Measurements from ENCODE around the gene CADPS2.
"Not testable (repeated sequence)": the region's sequence is repeated elsewhere in the genome, so short reads cannot be mapped to it uniquely, and the experiment has no call there.

The CADPS2 gene

DNA sequence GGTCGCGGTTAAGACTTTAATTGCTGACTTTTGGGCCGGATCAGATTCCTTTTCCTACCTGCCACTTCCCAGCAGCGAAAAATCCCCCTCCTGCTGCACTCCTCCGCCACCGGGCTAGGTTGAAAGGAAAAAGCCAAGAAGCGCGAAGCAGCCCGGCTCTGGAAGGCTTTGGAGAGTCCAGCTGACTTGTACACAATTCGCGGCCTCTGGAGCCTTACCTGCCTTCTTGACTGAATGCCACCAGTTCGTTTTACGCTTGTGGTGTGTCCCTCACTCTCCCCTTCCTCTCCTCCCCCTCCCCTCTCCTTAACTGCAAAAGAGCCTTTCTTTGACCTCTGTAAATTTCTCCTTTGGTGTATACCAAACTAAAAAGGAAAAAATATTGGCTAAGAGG is 579.0 kb downstream of the CADPS2 start:
- no peak for DNase-seq (ENCODE audit: low spot score)

DNA sequence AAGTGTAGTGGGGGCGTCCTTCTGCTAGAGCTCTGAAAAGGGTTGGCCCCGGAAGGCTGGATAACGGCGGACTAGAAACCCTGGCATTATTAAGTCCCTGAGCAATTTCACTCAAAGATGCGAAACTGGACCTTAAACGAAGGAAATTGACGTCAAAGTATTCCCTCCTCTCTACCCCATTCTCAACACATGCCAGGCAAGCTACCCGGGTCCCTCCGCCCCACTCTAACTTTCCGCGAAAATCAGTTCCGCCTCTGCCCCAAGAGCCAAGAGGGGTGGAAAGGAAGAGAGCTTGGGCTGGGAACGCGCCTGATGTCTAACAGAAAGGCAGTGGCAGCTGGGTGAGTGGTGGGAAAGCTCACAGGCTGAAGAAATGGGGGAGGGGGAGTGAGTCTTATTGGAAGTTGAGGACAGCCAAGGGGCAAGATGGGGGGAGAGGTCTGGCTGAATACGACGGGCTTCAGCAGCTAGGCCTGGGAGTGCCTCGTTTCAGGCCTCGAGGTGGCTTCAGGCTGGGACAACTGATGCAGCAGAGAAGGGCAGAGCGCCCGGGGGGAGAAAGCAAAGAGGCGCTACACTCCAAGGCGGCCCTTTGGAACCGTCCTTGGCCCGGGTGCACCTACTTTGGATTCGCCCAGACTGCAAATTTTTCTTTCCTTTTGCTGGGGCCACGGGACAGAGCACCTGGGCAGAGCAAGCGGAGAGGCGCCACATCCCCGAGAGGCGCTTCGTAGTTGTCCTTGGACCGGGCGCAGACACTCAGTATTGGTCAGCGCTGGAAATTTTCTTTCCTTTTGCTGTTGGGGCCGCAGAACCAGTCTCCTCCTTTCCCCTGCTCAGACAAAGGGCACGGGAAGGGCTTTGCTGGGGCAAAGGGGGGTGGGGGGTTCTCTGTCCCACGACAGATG is 579.7 kb downstream of the CADPS2 start:
- no peak for DNase-seq (ENCODE audit: low spot score)

DNA sequence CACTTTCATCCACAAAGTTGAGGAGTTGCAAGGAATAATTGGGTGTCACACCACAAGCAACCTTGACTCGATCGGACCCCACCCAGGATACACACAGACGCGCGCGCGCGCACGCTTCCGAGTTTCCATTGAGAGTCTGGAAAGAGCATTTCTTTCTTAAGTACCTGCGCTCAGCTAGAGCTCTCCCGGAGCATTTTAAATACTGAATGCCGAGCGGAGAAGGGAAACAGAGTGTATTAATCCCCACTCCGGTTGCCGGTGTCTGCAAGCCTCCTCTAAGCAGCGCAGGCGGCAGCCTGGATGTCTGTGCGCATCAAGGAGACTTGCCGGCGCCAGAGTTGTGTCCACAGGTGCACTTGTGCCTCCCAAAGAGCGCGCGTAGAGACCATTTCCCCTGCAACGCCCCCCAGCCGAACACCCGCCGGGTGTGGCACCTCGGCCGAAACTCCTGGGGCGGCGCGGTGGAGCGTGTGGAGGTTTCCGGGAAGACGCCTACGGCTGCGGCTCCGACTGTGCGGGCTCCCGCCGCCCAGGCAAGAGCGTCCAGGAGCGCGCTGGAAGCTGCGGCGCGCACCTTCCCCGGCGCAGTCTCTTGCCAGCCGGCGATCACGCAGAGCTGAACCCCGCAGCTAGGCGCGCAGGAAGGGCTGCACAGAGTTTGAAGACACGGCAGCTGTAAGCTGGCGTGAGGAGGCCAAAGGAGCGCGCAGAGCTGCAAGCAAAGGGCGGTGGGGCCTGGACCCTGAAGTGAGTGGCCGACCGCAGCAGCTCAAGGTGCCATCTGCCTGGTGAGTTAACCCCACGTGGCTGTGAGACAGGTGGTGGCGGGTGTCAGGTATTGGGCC is 580.6 kb downstream of the CADPS2 start:
- DNase-seq (ENCODE audit: low spot score), result no peak

DNA sequence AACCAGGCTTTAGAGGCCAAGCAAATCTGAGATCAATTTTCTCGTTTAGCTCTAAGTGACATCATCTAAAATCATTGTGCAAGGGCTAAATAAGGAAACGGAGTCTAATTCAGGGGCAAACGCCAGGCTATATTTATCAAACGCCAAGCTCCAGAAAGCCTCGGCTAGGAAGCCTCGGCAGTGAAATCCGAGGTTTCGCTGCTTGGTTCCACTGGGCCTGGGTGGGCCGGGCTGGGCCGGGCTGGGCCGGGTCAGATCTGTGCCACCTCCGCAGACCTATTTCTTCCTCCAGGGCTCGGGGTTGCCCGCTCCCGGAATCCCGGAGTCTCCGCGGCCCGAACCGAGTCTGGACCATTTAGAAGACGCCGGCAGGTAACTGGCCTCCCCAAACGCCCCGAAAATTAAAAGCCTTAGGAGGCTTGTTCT is 581.3 kb downstream of the CADPS2 start:
- no peak for DNase-seq (ENCODE audit: low spot score)

DNA sequence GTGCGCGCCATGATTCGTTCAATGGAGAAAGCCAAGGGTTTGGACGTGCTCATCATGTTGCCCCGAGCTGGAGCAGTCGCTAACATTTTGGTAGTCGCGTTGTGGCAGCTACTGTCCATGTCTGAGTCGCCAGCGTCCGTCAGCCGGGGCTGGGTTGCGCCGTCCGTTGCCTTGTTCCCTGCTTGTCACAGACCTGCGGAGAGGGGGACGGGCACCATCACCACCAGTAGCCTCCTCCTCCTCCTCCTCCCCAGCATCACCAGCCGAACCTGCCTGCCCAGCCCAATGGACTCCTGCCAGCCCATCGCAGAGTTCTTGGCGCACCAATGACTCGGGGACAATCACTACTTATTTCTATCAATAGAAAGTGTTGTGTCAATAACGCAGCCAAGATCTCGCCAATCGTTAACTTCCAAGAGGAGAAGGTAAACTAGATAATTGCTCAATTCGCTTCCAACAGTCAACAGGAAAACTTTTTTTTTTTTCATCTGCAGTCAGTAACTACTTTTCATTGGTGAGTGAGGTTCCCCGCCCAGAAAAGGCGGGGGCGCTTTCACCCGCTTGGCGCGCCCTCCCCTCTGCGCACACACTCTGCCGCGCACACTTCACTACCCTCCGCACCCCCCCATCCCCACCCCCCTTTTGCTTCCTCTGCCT is 581.8 kb downstream of the CADPS2 start, which contains the start of gene FEZF1:
Gene FEZF1, minus strand, starts transcription at position 432 of the 657 bp plus-strand sequence. Its CDS starts 313 bp downstream, at position 119.
- DNase-seq (ENCODE audit: low spot score), result peak; percentile 84

DNA sequence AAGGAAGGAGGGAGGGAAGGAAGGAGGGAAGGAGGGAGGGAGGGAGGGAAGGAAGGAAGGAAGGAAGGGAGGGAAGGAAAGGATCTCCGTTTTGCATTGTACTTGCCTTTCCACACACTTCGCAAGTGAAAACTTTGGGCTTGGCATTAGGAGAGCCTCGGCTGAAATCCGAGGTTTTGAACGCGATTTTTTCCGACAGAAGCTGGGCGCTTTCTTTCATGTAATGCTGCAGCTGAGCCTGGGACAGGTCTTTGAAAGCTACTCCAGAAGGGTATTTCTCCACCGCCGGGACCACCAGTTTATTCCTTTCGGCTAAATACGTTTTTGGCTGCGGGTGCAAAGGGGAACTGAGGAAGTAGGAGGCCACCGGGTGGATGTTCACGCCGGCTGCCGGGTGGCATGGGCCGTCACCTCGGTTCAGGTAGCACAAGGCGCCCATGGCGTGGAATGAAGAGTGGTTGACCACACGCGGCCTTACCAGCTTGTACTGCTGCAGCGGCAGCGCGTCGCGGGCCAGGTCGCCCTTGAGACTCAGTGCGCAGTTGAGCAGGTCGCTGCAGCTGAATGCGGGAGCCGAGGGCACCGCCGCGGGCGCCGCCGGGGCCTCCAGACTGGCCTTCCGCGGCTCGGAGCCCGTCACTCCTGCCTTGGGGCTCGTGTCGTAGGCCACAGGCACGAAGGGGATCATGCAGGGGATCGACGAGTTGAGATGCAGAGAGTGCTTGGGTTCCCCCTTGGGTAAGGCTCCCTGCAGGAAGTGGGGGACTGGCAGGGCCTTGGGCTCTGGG is 582.5 kb downstream of the CADPS2 start:
- DNase-seq (ENCODE audit: low spot score), result no peak

DNA sequence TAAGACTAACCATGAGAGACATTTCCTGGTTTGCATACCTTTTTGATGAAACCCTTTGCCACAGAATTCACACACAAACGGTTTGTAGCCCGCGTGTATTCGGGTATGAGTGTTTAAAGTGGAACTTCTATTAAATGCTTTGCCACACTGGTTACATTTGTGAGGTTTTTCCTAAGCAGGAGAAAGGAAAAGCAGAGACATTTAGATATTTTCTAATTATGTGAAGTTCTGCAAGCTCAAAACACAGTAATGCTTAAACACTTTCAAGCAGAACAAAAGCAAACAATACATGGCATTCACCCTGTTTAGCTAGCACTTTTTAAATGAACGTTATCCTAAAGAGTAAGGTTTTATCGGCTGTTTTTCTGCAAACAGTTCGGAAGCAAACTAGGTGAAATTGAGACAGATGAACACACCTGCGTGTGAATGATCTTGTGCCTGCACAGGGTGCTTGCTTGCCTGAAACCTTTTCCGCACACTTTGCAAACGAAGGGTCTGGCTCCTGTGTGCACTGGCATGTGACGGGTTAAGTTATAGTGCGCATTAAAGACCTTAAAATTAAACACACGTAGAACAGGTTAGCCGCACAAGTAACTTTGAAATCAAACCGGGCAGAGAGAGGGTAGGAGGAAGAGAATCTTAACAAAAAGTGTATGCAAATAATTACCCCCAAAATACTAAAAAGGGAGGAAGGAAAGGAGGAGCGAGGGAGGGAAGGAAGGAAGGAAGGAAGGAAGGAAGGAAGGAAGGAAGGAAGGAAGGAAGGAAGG is 583.3 kb downstream of the CADPS2 start:
- no peak for DNase-seq (ENCODE audit: low spot score)

DNA sequence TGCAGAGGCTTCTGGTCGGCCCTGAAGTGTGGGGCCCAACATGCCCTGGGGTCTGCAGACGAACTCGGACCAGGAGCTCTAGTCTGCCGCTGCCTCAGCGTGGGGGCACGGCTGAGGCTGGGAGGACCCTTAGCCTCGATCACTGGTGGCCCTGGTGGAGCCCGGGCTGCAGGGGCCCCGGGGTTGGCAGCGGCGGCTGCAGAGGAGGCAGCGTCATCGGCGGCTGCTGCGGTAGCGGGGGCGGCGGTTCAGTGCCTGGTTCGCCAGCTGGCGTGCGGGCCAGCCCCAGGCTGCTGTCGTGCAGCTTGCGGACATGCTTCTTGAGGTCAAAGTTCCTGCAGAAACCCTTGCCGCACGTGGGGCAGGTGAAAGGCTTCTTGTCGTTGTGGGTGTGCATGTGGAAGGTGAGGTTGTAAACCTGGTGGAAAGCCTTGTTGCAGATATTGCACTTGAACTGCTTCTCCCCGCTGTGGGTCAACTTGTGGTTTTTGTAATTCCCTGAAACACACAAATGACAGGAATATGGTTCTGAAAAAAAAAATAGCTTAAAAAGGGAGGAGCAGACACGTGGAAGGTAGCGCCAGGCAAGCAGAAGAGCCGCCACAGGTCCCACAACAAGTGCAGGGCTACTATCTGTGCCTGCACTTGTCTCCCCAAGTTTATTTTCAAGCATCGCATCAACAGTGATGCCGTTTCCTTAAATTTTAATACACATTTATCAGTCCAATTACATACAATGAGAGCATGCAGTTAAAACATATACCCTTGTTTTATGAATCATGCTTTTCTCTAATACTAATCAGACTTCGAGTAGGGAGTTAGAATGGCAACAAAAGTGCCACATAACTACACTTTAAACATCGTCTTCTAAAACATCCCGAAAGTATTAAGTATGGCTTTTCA is 584.2 kb downstream of the CADPS2 start:
- DNase-seq (ENCODE audit: low spot score), result no peak

- DNase-seq (ENCODE audit: low spot score), result no peak
Observed at GRCh38 chr7:122300956-122301833, 585.1 kb downstream of the CADPS2 start.

GRCh38 chr7:122300211-122300932 is 585.9 kb downstream of the CADPS2 start:
- no peak for DNase-seq (ENCODE audit: low spot score)

GRCh38 chr7:122299624-122300210 is 586.5 kb downstream of the CADPS2 start:
- no peak for DNase-seq (ENCODE audit: low spot score)

GRCh38 chr7:122298618-122299017 is 587.6 kb downstream of the CADPS2 start:
- DNase-seq (ENCODE audit: low spot score), result no peak

DNA sequence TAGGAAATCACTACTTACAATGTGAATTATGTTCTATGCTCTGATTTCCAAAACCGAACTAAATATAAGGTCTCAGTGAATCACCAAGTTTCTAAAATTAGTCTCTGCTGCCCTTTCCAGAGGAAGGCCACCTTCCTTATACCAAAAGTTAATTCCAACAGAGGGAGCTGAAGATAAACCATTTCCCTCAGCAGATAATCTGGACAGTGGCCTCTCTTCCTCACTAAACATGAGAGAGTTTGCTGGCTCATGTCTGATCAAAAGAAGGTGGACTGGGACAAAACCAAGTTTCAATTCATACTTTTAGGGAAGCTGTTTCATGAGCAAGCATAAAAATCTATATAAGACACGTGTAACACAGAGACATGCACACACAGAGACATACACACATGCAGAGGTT is 588.1 kb downstream of the CADPS2 start:
- DNase-seq (ENCODE audit: low spot score), result no peak

DNA sequence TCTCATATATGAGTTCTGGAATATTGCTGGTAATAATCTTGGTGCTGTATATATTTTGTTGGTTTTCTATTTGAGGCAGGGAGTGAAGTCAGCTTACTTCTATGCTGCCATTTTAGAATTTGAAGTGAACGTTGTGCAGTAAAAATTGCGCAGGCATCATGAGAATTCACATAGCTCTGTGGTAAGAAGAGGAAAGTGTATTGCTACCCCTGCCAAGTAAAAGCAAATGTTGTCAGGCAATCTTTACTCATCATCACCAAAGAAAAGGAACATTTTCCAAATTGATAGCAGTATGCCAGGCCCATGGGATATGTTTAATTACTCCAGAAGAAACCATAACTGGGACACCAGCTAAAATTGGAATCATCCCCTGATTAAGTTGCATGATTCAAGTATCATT is 595.1 kb downstream of the CADPS2 start:
- no peak for DNase-seq (ENCODE audit: low spot score)

- no peak for DNase-seq (ENCODE audit: low spot score)
Observed at GRCh38 chr7:122290476-122290875, 595.8 kb downstream of the CADPS2 start.

- no peak for DNase-seq (ENCODE audit: low spot score)
Observed at GRCh38 chr7:122289426-122289825, 596.8 kb downstream of the CADPS2 start.

DNA sequence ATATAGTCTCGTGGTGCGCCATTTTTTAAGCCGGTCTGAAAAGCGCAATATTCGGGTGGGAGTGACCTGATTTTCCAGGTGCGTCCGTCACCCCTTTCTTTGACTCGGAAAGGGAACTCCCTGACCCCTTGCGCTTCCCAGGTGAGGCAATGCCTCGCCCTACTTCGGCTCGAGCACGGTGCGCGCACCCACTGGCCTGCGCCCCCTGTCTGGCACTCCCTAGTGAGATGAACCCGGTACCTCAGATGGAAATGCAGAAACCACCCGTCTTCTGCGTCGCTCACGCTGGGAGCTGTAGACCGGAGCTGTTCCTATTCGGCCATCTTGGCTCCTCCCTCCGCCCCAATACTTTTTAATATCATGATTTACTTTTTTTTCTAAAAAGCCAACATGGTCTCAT is 601.7 kb downstream of the CADPS2 start:
- not testable (repeated sequence) for DNase-seq (ENCODE audit: low spot score)

GRCh38 chr7:122273117-122273516 is 613.1 kb downstream of the CADPS2 start:
- DNase-seq (ENCODE audit: low spot score), result no peak
